Sigmoid colon (tissue), 4 donors: ENCODE measurements around the gene FAM186B.

Experiments
- EP300 ChIP-seq, 4 donors: sonication (generic); formaldehyde crosslinking; IDR thresholded peaks; one replicate each; pipeline ENCODE4 v1.6.1; 2017; ENCODE audit warnings: antibody characterized with exemption in 4 of 4
- POLR2A ChIP-seq, 2 donors: fragments of 450-650 bp; IDR thresholded peaks; one replicate each; pipeline ENCODE4 v1.6.1; 2016; ENCODE audit warnings: antibody characterized with exemption in 2 of 2, mild to moderate bottlenecking in 2 of 2, moderate library complexity in 2 of 2
- POLR2AphosphoS5 ChIP-seq, 4 donors: sonication (generic); formaldehyde crosslinking; IDR thresholded peaks; one replicate each; pipeline ENCODE4 v1.6.1; 2017; ENCODE audit warnings: antibody characterized with exemption in 4 of 4
- TF ChIP-seq, protein P1 (sequence below), 4 experiments: fragments of 450-650 bp in 3 of 4; fragments of 200-600 bp in 1 of 4; IDR thresholded peaks; one replicate each; pipeline ENCODE4 v1.5.1; 2016 to 2019; ENCODE audit warnings: antibody characterized with exemption in 4 of 4, mild to moderate bottlenecking in 3 of 4, moderate library complexity in 2 of 4

- TF ChIP-seq, protein P1, sequence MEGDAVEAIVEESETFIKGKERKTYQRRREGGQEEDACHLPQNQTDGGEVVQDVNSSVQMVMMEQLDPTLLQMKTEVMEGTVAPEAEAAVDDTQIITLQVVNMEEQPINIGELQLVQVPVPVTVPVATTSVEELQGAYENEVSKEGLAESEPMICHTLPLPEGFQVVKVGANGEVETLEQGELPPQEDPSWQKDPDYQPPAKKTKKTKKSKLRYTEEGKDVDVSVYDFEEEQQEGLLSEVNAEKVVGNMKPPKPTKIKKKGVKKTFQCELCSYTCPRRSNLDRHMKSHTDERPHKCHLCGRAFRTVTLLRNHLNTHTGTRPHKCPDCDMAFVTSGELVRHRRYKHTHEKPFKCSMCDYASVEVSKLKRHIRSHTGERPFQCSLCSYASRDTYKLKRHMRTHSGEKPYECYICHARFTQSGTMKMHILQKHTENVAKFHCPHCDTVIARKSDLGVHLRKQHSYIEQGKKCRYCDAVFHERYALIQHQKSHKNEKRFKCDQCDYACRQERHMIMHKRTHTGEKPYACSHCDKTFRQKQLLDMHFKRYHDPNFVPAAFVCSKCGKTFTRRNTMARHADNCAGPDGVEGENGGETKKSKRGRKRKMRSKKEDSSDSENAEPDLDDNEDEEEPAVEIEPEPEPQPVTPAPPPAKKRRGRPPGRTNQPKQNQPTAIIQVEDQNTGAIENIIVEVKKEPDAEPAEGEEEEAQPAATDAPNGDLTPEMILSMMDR (IDR thresholded peaks at IDR 0.05), result no peak
- TF ChIP-seq POLR2A (IDR thresholded peaks at IDR 0.05), result no peak
- TF ChIP-seq EP300 (IDR thresholded peaks at IDR 0.05), result no peak
- TF ChIP-seq POLR2AphosphoS5 (IDR thresholded peaks at IDR 0.05), result no peak
These were observed 52.5 kb downstream of the FAM186B start for GRCh38 chr12:49552899-49553298.
